Middle frontal gyrus (tissue), 1 donor: ENCODE data around the gene EMID1.
"Not testable (repeated sequence)": the region's sequence is repeated elsewhere in the genome, so short reads cannot be mapped to it uniquely, and the experiment has no call there.

Experiments
- DNase-seq: peaks from one replicate; pipeline ENCODE4 v3.0.0-alpha.2; 2015; ENCODE audit warnings: low spot score; ENCODE audit errors: extremely low spot score

The EMID1 gene

GRCh38 chr22:29230972-29231875, 25.5 kb downstream of the EMID1 start:
- DNase-seq: no peak

- DNase-seq: no peak
Observed at GRCh38 chr22:29231971-29232959, 26.6 kb downstream of the EMID1 start.

GRCh38 chr22:29233277-29233877, 27.7 kb downstream of the EMID1 start:
- no peak for DNase-seq

DNA sequence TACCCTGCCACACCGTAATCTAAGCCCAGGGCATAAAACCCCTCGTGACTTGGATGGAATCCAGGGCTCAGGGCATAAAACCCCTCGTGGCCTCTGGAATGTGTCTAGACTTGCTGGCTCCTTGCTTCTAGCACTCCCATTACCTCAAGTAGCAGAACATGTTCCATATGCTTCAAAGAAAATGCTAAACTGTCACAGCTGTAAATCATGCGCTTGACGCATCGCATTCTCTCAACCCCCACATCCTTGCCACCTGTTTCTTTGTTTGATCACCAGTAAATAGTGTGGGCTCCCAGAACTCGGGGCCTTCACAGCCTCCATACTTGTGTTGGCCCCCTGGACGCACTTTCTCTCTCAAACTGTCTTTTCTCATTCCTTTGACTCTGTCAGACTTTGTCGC, 34.8 kb downstream of the EMID1 start:
- DNase-seq: not testable (repeated sequence)

GRCh38 chr22:29243874-29244446, 38.3 kb downstream of the EMID1 start:
- DNase-seq: no peak

- DNase-seq: no peak
Observed at GRCh38 chr22:29244785-29245625, 39.3 kb downstream of the EMID1 start.

DNA sequence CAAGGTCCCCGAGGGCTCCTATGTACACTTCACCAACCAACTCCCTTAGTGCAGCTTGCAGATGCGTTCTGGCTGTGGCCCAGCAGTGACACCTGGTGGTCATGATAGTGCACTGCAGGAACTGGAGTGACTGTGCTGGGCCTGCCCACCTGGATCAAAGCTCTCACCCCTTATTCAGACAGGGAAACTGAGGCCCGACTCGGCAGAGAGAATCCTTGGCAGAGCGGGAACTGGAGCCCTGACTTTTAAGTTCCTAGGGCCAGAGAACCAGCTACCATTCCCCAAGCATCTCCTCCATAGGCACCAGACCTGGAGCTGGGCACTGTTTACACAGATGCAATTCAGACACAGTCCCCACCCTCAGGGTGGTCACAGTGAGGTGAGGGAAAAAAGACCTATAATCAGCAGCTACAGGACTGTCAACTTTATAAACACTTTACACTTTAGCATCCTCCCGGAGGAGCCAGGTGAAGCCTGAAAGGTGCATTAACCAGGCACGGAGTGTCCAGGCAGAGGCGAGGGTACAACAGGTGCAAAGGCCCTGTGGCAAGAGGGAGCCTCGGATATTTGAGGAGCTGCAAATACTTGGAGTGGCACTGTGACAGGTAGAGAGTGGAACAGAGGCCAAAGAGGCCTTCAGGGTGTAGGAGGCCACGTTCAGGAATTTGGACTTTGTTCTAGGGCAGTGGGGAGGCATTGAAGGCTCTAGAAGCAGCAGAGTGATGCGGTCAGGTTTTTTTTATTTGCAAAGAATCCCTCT, 40.1 kb downstream of the EMID1 start:
- DNase-seq: no peak

- not testable (repeated sequence) for DNase-seq
Observed at GRCh38 chr22:29247891-29248290, 42.2 kb downstream of the EMID1 start.

DNA sequence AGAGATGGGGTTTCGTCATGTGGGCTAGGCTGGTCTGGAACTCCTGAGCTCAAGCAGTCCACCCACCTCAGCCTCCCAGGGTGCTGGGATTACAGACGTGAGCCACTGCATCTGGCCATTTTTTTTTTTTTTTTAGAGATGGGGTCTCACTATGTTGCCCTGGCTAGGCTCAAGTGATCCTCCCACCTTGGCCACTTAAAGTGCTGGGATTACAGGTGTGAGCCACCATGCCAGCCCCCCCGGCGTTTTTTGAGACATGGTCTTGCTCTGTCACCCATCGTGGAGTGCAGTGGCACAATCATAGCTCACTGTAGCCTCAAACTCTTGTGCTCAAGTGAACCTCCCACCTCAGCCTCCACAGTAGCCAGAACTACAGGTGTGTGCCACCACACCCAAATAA, 45.6 kb downstream of the EMID1 start:
- DNase-seq: no peak

- DNase-seq: no peak
Observed at GRCh38 chr22:29251981-29252911, 46.5 kb downstream of the EMID1 start.

GRCh38 chr22:29253561-29254285, 48.0 kb downstream of the EMID1 start:
- DNase-seq: no peak

- DNase-seq: no peak
Observed at GRCh38 chr22:29254286-29254660, 48.6 kb downstream of the EMID1 start.

DNA sequence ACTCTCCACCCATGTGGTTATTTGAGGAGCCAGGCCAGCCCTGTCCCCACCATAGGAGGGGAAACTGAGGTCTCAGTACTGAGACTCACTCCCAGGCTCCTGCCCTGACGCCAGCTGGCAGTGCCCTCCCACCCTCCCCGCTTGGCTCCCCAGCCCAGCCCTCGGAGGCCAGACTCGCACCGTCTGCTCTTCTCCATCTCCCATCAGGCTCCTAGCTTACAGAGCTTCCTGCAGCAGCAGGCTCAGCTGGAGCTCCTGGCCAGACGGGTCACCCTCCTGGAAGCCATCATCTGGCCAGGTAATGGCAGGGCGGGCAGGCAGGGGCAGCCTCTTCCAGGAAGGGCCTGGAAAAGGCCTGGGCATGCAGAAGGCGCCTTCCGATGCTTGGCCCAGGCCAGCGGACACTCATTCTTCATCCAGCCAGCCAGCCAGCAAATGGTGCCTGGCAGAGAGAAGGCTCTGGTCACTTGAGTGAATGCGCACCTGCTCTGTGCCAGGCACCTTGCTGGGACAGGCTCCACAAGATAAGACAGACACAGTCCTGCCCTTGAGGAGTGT, 49.4 kb downstream of the EMID1 start:
- no peak for DNase-seq

DNA sequence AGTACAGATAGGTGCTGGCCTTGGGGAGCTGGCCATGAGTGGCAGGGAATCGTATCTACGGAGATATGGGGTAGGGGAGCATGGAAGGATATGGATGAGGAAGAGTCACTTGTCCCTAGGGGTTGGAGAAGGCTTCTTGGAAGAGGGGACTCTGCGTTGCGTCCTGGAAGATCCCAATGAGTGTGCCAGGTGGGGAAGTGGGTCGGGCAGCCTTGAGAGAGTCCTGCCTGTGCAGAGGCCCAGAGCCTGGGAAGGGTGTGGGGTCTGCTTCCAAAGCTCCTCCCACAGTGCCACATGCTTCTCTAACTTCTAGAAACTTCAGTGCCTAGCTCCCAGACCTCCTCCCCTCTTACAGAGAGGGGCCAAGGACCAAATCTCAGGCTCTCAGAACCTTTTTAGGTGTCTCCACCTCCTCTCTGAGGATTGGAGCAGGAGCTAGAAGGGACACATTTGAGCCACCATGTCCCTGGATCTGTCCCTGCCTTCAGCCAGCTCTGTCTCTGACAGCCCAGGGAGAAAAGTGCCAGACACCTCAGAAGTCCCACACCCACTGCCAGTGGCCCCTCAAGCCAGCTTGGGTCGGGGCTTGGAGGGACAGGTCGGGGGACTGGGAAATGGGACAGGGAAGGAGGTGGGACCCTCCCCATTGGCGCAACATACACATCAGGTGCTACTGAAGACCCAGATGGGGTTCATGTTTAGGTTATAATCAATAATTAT, 51.1 kb downstream of the EMID1 start:
- no peak for DNase-seq

GRCh38 chr22:29257751-29258181, 52.1 kb downstream of the EMID1 start:
- DNase-seq: no peak

DNA sequence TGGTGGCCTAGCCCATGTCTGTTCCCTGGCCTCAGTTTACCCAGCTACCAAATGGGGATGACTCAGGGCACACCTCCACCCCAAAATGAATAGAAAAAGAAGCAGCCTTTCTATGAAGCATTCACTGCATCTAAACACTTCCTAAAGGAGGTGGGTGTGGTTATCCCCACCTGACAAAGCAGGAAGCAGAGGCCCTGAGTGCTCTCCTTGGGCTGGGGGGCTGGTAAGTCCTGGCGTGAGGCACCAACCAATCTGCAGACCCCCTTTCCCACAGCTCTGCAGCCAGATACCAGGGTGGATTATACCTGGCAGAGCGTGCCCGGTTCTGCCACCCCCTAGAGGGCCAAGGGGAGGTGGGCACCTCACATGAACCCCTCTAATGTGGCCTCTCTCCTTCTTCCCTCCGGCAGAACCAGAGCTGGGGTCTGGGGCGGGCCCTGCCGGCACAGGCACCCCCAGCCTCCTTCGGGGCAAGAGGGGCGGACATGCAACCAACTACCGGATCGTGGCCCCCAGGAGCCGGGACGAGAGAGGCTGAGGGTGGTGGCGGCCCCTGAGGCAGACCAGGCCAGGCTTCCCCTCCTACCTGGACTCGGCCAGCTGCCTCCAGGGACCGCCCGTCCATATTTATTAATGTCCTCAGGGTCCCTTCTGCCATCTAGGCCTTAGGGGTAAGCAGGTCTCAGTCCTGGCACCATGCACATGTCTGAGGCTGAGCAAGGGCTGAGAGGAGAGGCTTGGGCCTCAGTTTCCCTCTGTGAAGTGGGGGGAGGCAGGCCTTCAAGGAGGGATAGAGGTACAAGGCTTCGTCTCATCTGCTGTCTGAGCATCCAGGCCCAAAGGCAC, 52.9 kb downstream of the EMID1 start:
- no peak for DNase-seq
